NCI-H2107 treated with DMSO at 0.1 percent for 48 hours (cell line): ENCODE data around the gene ZNF208.
"Not testable (repeated sequence)": the region's sequence is repeated elsewhere in the genome, so short reads cannot be mapped to it uniquely, and the experiment has no call there.

ENCODE experiments used
- DNase-seq: peaks from one replicate; lab custom pipeline; 2025; ENCODE audit not compliant: unreplicated experiment; lab: John Stamatoyannopoulos, UW

ZNF208 gene

DNA sequence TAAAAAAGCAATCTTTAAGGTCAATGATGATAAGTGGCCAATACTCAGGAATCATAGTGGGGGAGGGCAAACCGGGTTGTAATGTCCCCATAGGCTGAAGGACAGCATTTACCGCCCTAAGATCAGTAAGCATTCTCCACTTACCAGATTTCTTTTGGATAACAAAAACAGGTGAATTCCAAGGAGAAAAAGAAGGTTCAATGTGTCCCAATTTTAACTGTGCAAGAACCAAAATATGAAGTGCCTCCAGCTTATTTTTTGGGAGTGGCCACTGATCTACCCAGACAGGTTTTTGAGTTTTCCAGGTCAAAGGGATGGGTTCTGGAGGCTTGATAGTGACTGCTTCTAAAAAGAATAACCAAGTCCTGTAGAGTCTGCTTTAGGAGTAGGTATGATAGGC is 125.2 kb downstream of the ZNF208 start:
- not testable (repeated sequence) for DNase-seq

DNA sequence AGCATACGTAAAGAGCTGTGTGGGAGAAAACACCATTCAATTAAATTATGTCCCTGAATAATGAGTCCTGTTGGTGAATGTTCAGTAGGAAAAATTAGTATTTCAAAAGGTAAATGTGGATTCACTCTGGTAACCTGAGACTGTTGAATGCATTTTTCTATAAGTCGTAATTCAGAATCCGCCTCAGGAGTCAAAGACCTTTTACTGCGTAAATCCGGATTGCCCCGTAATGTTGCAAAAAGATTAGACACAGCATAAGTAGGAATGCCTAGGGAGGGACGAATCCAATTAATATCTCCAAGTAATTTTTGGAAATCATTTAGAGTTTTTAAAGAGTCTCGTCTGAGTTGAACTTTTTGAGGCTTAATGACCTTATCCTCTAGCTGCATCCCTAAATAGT is 126.0 kb downstream of the ZNF208 start:
- DNase-seq = not testable (repeated sequence)

DNA sequence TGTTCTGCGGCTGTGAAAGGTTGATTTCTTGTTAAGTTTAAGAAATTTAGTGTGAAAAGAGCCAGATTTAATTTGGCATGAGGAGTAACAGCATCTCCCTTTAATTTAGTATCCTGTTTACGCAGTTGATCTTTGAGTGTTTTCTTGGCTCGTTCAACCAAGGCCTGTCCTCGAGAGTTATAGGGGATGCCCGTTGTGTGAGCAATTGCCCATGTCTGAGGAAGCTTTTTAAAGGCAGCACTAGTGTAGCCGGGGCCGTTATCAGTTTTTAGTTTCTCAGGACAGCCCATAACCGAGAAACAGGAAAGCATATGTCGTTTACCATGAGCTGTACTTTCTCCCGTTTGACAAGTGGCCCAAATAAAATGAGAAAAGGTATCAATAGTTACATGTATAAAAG is 127.2 kb downstream of the ZNF208 start:
- DNase-seq = no peak
